ENCODE results near the gene GIPC2. TPM values are rescaled to one million over a fixed set of nuclear protein-coding genes. Genes with fewer than 3 reads are reported as not detected.
A peak's percentile ranks its signal among the peaks of the same experiment; 100 is the strongest.

GIPC2 gene
- total and polyA plus RNA-seq, 2 donors (not counting 3 experiments of a cell fraction or from before 2014, with no cell fraction given), result 2.8 to 9.6 TPM

GRCh38 chr1:78044796-78045562 is 787 bp upstream of the GIPC2 start:
- Histone ChIP-seq H3K4me1 (ENCODE audit: control insufficient read depth, extremely low read depth, insufficient read depth, low read length) (peaks cover 31% of the 10 kb centered on the region), H3K27me3 (ENCODE audit: control insufficient read depth in 2 of 2, insufficient read depth in 2 of 2, low read length in 2 of 2) (no peaks in the 10 kb centered on the region), H2AFZ (ENCODE audit: low read depth, low read length) (peak overlapping the region; percentile 97), H3K9ac (replicated peaks; ENCODE audit: extremely low read depth, insufficient read depth, low read length) (peak overlapping the region; percentile 82), H3K27ac (ENCODE audit: insufficient read depth, low read depth, low read length) (peak overlapping the region; percentile 36), H3K9me1 (replicated peaks; ENCODE audit: control insufficient read depth, extremely low read depth, insufficient read depth, low read length) (no peaks in the 10 kb centered on the region), H3K36me3 (ENCODE audit: control insufficient read depth in 2 of 2, extremely low read depth in 1 of 2, insufficient read depth in 2 of 2, low read length in 2 of 2) (no peaks in the 10 kb centered on the region), H3K9me3 (replicated peaks; ENCODE audit: control insufficient read depth, insufficient read depth, low read length) (no peaks in the 10 kb centered on the region), H3K4me2 (ENCODE audit: insufficient read depth, low read length) (peak overlapping the region; percentile 93), H3K4me3 (replicated peaks in 1 of 3; ENCODE audit: insufficient read depth in 1 of 3, low read depth in 1 of 3, low read length in 3 of 3) (peak overlapping the region; percentile 63 to 74 (median 73)), H4K20me1 (replicated peaks; ENCODE audit: control insufficient read depth, extremely low read depth, insufficient read depth, low read length) (no peaks in the 10 kb centered on the region), H3K79me2 (ENCODE audit: control insufficient read depth, insufficient read depth, low read length) (no peaks in the 10 kb centered on the region)
- no TSS peak for BruUV-seq (replicated peaks)
- TF ChIP-seq MAX (IDR thresholded peaks at IDR 0.05; ENCODE audit: insufficient read depth, insufficient read length), result no peak
- no peak for TF ChIP-seq CTCF (IDR thresholded peaks at IDR 0.05; ENCODE audit: extremely low read depth in 1 of 2, insufficient read depth in 1 of 2, low read depth in 1 of 2, low read length in 2 of 2)
- TF ChIP-seq JUN (IDR thresholded peaks at IDR 0.05; ENCODE audit: borderline replicate concordance, insufficient read depth, insufficient read length, low read depth), result no peak
- no peak for TF ChIP-seq MYC (IDR thresholded peaks at IDR 0.05; ENCODE audit: low read depth, low read length)
- TF ChIP-seq FOS (IDR thresholded peaks at IDR 0.05; ENCODE audit: borderline replicate concordance, insufficient read depth, low read length), result no peak
- TF ChIP-seq GATA2 (IDR thresholded peaks at IDR 0.05; ENCODE audit: insufficient read depth, insufficient read length, low read depth, low read length), result no peak
- no peak for TF ChIP-seq POLR2A (IDR thresholded peaks at IDR 0.05; ENCODE audit: low read depth, low read length)
- TF ChIP-seq EZH2 (IDR thresholded peaks at IDR 0.05; ENCODE audit: borderline replicate concordance, low read depth, low read length, severe bottlenecking), result no peak
- no peak for TF ChIP-seq POLR2AphosphoS5 (IDR thresholded peaks at IDR 0.05; ENCODE audit: insufficient read depth, low read depth, low read length)
- intact Hi-C loops (cut with micrococcal nuclease), result loop anchor here (2.0 kb wide), 1 partner anchor 66 kb away; the partner anchor contains the start of gene FUBP1
- dilution Hi-C loops (cut with MboI; ENCODE audit: extremely low pct_ligation_motif_present, low sequenced_read_pairs), result no loop called here
- CTCF ChIA-PET, result interaction anchor here (0.7 to 8.4 kb wide), 7 partner anchors 12 to 103 kb away, joined by 3 to 68 read pairs (median 3); no protein-coding TSS in a partner anchor
- POLR2A ChIA-PET, result interaction anchor here (1.0 to 2.0 kb wide), 2 partner anchors 36 to 40 kb away, joined by 3 to 11 read pairs; partner anchors contain the start of gene DNAJB4
- FAIRE-seq (peak; percentile 59), DNase-seq (ENCODE audit: low read depth, low spot score) (peak; percentile 66)
